DMS114 treated with DMSO at 0.1 percent for 48 hours (cell line): ENCODE data around the gene ANKRD6.

Experiments
- DNase-seq: peaks from one replicate; lab custom pipeline; 2025; ENCODE audit not compliant: unreplicated experiment; lab: John Stamatoyannopoulos, UW

The ANKRD6 gene

GRCh38 chr6:89682991-89683390, 250.0 kb downstream of the ANKRD6 start:
- no peak for DNase-seq
